Sigmoid colon (tissue), 4 donors: ENCODE results near the gene ZNF391.
"Not testable (repeated sequence)": the region's sequence is repeated elsewhere in the genome, so short reads cannot be mapped to it uniquely, and the experiment has no call there.

ENCODE experiments used
- EP300 ChIP-seq, 4 donors: sonication (generic); formaldehyde crosslinking; IDR thresholded peaks; one replicate each; pipeline ENCODE4 v1.6.1; 2017; ENCODE audit warnings: antibody characterized with exemption in 4 of 4
- POLR2A ChIP-seq, 2 donors: fragments of 450-650 bp; IDR thresholded peaks; one replicate each; pipeline ENCODE4 v1.6.1; 2016; ENCODE audit warnings: antibody characterized with exemption in 2 of 2, mild to moderate bottlenecking in 2 of 2, moderate library complexity in 2 of 2
- POLR2AphosphoS5 ChIP-seq, 4 donors: sonication (generic); formaldehyde crosslinking; IDR thresholded peaks; one replicate each; pipeline ENCODE4 v1.6.1; 2017; ENCODE audit warnings: antibody characterized with exemption in 4 of 4
- TF ChIP-seq, protein P1 (sequence below), 4 experiments: fragments of 450-650 bp in 3 of 4; fragments of 200-600 bp in 1 of 4; IDR thresholded peaks; one replicate each; pipeline ENCODE4 v1.5.1; 2016 to 2019; ENCODE audit warnings: antibody characterized with exemption in 4 of 4, mild to moderate bottlenecking in 3 of 4, moderate library complexity in 2 of 4

DNA sequence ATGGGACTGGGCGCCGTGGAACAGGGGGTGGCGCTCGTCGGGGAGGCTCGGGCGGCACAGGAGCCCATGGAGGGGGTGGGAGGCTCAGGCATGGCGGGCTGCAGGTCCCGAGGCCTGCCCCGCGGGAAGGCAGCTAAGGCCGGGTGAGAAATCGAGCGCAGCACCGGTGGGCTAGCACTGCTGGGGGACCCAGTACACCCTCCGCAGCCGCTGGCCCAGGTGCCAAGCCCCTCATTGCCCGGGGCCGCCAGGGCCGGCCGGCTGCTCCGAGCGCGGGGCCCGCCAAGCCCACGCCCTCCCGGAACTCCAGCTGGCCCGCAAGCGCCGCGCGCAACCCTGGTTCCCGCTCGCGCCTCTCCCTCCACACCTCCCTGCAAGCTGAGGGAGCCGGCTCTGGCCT lies 36.3 kb downstream of the ZNF391 start:
- not testable (repeated sequence) for TF ChIP-seq POLR2A, POLR2AphosphoS5, EP300 (IDR thresholded peaks at IDR 0.05)
- TF ChIP-seq, protein P1, sequence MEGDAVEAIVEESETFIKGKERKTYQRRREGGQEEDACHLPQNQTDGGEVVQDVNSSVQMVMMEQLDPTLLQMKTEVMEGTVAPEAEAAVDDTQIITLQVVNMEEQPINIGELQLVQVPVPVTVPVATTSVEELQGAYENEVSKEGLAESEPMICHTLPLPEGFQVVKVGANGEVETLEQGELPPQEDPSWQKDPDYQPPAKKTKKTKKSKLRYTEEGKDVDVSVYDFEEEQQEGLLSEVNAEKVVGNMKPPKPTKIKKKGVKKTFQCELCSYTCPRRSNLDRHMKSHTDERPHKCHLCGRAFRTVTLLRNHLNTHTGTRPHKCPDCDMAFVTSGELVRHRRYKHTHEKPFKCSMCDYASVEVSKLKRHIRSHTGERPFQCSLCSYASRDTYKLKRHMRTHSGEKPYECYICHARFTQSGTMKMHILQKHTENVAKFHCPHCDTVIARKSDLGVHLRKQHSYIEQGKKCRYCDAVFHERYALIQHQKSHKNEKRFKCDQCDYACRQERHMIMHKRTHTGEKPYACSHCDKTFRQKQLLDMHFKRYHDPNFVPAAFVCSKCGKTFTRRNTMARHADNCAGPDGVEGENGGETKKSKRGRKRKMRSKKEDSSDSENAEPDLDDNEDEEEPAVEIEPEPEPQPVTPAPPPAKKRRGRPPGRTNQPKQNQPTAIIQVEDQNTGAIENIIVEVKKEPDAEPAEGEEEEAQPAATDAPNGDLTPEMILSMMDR (IDR thresholded peaks at IDR 0.05): not testable (repeated sequence)
